PC-3 (cell line): ENCODE results near the gene KRTCAP2. TPM values are rescaled to one million over a fixed set of nuclear protein-coding genes. Genes with fewer than 3 reads are reported as not detected.

Source experiments
- ATAC-seq: fragments of 200-7000 bp; cut with Tn5 transposase; 2 replicates; pipeline ENCODE4 v1.9.1; 2020; ENCODE audit warnings: mild to moderate bottlenecking, moderate library complexity
- BruUV-seq: library from RNA; stranded (reverse); fragments of 400-500 nt; replicated peaks from 2 replicates; lab custom pipeline; 2021; lab: Mats Ljungman, UMichigan
- CTCF ChIA-PET: fragments of 300-600 bp; sonication (Branson Sonifier 250); formaldehyde crosslinking; loops from one replicate; lab custom pipeline; 2022; ENCODE audit warnings: antibody characterized with exemption; lab: Charles Lee
- POLR2A ChIA-PET: fragments of 300-600 bp; sonication (Branson Sonifier 250); formaldehyde crosslinking; loops from one replicate; lab custom pipeline; 2022; ENCODE audit warnings: antibody characterized with exemption; ENCODE audit not compliant: unreplicated experiment; lab: Charles Lee
- DNase-seq: peaks from one replicate; pipeline ENCODE4 v3.0.0-alpha.2; 2015
- H2AFZ ChIP-seq: fragments of 300-600 bp; sonication (generic); 2 replicates; pipeline ENCODE4 v1.6.0; 2016; ENCODE audit warnings: antibody characterized with exemption, low read length
- H3F3A ChIP-seq: fragments of 300-600 bp; sonication (generic); one replicate; pipeline ENCODE4 v1.6.0; 2017; ENCODE audit warnings: antibody characterized with exemption, low read length, control low read depth, mild to moderate bottlenecking; ENCODE audit not compliant: unreplicated experiment
- H3K27ac ChIP-seq: fragments of 300-600 bp; sonication (generic); 2 replicates; pipeline ENCODE4 v1.5.1; 2016; ENCODE audit warnings: mild to moderate bottlenecking, low read length
- H3K27me3 ChIP-seq: fragments of 300-600 bp; sonication (generic); 2 replicates; pipeline ENCODE4 v1.6.1; 2016; ENCODE audit warnings: low read length, mixed read lengths
- H3K36me3 ChIP-seq: fragments of 300-600 bp; sonication (generic); 2 replicates; pipeline ENCODE4 v1.6.1; 2016; ENCODE audit warnings: low read depth, mixed run types, low read length, mixed read lengths
- H3K4me1 ChIP-seq: fragments of 300-600 bp; sonication (generic); 2 replicates; pipeline ENCODE4 v1.5.1; 2016; ENCODE audit warnings: low read length; ENCODE audit not compliant: insufficient read depth
- H3K4me2 ChIP-seq: fragments of 300-600 bp; sonication (generic); 2 replicates; pipeline ENCODE4 v1.6.0; 2016; ENCODE audit warnings: low read length
- H3K4me3 ChIP-seq: fragments of 300-600 bp; sonication (generic); 2 replicates; pipeline ENCODE4 v1.5.1; 2016; ENCODE audit warnings: mild to moderate bottlenecking, low read length, mixed read lengths
- H3K79me2 ChIP-seq: fragments of 300-600 bp; sonication (generic); 2 replicates; pipeline ENCODE4 v1.6.1; 2017; ENCODE audit warnings: low read length, mixed read lengths
- H3K9ac ChIP-seq: fragments of 300-600 bp; sonication (generic); 2 replicates; pipeline ENCODE4 v1.6.0; 2016; ENCODE audit warnings: mild to moderate bottlenecking, low read length
- H3K9me2 ChIP-seq: fragments of 300-600 bp; sonication (generic); replicated peaks from 2 replicates; pipeline ENCODE4 v1.6.1; 2016; ENCODE audit warnings: mixed run types, low read length, mixed read lengths
- H3K9me3 ChIP-seq: fragments of 300-600 bp; sonication (generic); 2 replicates; pipeline ENCODE4 v1.6.1; 2016; ENCODE audit warnings: low read length, mixed read lengths
- H4K20me1 ChIP-seq: fragments of 300-600 bp; sonication (generic); 2 replicates; pipeline ENCODE4 v1.6.1; 2016; ENCODE audit warnings: low read length, mixed read lengths
- EZH2 ChIP-seq: fragments of 300-600 bp; sonication (generic); IDR thresholded peaks from one replicate; pipeline ENCODE4 v1.6.1; 2017; ENCODE audit warnings: antibody characterized with exemption, mild to moderate bottlenecking, low read length; ENCODE audit not compliant: unreplicated experiment
- EZH2phosphoT487 ChIP-seq: fragments of 300-600 bp; sonication (generic); IDR thresholded peaks from 2 replicates; pipeline ENCODE4 v1.6.1; 2018; ENCODE audit warnings: mild to moderate bottlenecking, antibody characterized with exemption, low read length, borderline replicate concordance
- intact Hi-C: fragments of 100-400 bp; cut with micrococcal nuclease; formaldehyde crosslinking; loops from 2 replicates; pipeline ENCODE4 v1.9.0; 2023
- total RNA-seq: library from RNA; depleted of rRNA; stranded (reverse); fragments of >200 nt; gene quantifications from 2 replicates; pipeline ENCODE4 v1.2.3, GENCODE V29; 2014
- TF ChIP-seq, protein P1 (sequence below): fragments of 300-600 bp; sonication (generic); conservative IDR thresholded peaks from 2 replicates; pipeline ENCODE4 v1.5.1; 2017; ENCODE audit warnings: antibody characterized with exemption, low read depth, mild to moderate bottlenecking, low read length

The KRTCAP2 gene
- total RNA-seq, 1 experiment from 2014 or later: 241 TPM

DNA sequence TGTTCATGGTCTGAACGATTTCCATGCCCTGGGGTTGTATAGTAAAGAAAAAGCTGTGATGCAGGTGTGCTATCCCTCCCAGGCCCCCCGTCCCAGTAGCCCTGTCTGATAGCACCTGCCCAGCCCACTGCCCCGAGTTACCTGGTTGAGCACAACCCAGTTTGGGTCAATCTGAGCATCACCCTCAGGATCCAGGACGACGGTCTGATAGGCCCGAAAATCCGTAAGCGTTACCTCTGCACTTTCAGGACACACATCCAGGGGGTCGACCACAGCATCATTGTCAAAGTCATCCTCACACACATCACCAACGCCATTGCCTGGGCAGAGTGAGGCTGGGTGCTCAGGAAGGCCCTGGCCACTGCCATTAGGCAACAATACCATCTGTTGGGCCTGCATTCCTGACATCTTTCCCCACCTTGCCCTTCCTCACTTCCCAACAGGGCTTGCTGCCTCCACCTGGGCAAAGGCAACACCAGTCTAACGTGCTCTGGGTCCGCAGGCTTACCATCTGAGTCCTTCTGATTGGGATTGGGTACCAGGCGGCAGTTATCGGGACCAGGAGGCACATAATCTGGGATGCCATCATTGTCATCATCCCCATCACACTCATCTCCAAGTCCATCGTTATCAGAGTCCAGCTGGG, 24.9 kb upstream of the KRTCAP2 start:
- Histone ChIP-seq H2AFZ (no peak overlapping the region), H4K20me1 (no peaks in the 10 kb centered on the region), H3K4me2 (no peak overlapping the region), H3K27me3 (no peaks in the 10 kb centered on the region), H3F3A (no peaks in the 10 kb centered on the region), H3K4me1 (peaks cover 21% of the 10 kb centered on the region), H3K9me3 (no peaks in the 10 kb centered on the region), H3K36me3 (peaks cover 4% of the 10 kb centered on the region; the same call in 1 of the 2 replicates), H3K27ac (no peak overlapping the region), H3K9ac (no peak overlapping the region), H3K9me2 (no peaks in the 10 kb centered on the region), H3K4me3 (no peak overlapping the region), H3K79me2 (peaks cover 4% of the 10 kb centered on the region; the same call in 1 of the 2 replicates)
- no peak for DNase-seq
- TF ChIP-seq EZH2phosphoT487 (no peak), EZH2 (no peak)
- TF ChIP-seq, protein P1, sequence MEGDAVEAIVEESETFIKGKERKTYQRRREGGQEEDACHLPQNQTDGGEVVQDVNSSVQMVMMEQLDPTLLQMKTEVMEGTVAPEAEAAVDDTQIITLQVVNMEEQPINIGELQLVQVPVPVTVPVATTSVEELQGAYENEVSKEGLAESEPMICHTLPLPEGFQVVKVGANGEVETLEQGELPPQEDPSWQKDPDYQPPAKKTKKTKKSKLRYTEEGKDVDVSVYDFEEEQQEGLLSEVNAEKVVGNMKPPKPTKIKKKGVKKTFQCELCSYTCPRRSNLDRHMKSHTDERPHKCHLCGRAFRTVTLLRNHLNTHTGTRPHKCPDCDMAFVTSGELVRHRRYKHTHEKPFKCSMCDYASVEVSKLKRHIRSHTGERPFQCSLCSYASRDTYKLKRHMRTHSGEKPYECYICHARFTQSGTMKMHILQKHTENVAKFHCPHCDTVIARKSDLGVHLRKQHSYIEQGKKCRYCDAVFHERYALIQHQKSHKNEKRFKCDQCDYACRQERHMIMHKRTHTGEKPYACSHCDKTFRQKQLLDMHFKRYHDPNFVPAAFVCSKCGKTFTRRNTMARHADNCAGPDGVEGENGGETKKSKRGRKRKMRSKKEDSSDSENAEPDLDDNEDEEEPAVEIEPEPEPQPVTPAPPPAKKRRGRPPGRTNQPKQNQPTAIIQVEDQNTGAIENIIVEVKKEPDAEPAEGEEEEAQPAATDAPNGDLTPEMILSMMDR: no peak
- POLR2A ChIA-PET: interaction anchor here (0.9 kb wide), 1 partner anchor 119 kb away, joined by 6 read pairs; no protein-coding TSS in a partner anchor
- ATAC-seq: no peak
- BruUV-seq: no TSS peak
- intact Hi-C loops: no loop called here
- CTCF ChIA-PET: no interaction called here

DNA sequence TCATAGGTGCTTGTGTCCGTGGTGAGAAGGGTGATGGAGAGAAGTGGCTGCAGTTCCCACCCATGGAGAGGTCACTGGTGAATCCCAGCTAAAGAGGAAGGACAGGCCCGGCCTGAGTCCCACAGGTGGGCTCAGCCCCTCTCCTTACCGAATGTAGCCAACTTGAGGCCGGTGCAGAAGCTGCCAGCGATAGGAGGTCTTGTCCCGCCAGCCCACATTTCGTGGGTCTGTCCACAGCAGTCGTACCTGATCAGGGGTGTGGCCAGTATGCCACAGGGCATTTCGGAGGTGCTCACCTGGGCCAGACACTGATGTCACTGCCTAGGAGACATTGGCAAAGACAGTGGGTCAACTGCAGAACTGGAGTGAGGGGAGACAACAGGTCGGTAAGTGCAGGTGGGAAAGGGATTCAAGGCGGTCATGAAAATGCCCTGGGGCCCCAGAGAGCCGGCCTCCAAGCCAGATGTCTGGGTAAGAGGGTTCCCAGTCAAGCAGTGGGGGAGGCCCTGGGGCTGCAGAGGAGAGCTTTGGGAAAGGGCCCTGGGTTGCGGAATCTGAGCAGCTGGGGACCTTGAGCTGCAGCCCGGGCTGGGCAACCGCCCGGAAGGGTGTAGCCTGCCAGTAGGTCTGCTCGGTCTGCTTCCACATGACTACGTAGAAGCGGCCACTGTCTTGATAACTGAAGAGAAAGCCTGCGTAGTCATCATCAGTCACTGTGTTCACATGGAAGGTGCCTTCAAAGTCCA, 24.0 kb upstream of the KRTCAP2 start:
- ChIA-PET POLR2A (no interaction called here), CTCF (no interaction called here)
- no peak overlapping the region for H3K9ac ChIP-seq
- no peaks in the 10 kb centered on the region for H3K9me2 ChIP-seq
- no peak overlapping the region for H3K4me3 ChIP-seq
- no peaks in the 10 kb centered on the region for H3K9me3 ChIP-seq
- peaks cover 27% of the 10 kb centered on the region for H3K4me1 ChIP-seq
- intact Hi-C loops: no loop called here
- no peak overlapping the region for H3K4me2 ChIP-seq
- peaks cover 4% of the 10 kb centered on the region; the same call in 1 of the 2 replicates for H3K79me2 ChIP-seq
- no peaks in the 10 kb centered on the region for H4K20me1 ChIP-seq
- TF ChIP-seq EZH2 (no peak), EZH2phosphoT487 (no peak)
- TF ChIP-seq, protein P1: no peak
- no peak for ATAC-seq
- no peak overlapping the region for H2AFZ ChIP-seq
- DNase-seq: no peak
- H3K27ac ChIP-seq: no peak overlapping the region
- H3F3A ChIP-seq: no peaks in the 10 kb centered on the region
- no peaks in the 10 kb centered on the region for H3K27me3 ChIP-seq
- BruUV-seq: no TSS peak
- peaks cover 4% of the 10 kb centered on the region; the same call in 1 of the 2 replicates for H3K36me3 ChIP-seq
